Choroid plexus epithelial cell (primary cell): ENCODE data around the gene ABLIM2.

ENCODE experiments used
- DNase-seq: peaks from one replicate; pipeline ENCODE4 v3.0.0-alpha.2; 2010; ENCODE audit warnings: low read depth
- H3K4me3 ChIP-seq: 2 replicates; pipeline ENCODE4 v1.5.1; 2011; ENCODE audit warnings: low read depth, mild to moderate bottlenecking, control low read depth, low read length, moderate library complexity
- TF ChIP-seq, protein P1 (sequence below): conservative IDR thresholded peaks from 2 replicates; pipeline ENCODE4 v1.5.1; 2011; ENCODE audit warnings: low read depth, mild to moderate bottlenecking, control low read depth, inconsistent platforms, low read length, moderate library complexity

Gene ABLIM2

DNA sequence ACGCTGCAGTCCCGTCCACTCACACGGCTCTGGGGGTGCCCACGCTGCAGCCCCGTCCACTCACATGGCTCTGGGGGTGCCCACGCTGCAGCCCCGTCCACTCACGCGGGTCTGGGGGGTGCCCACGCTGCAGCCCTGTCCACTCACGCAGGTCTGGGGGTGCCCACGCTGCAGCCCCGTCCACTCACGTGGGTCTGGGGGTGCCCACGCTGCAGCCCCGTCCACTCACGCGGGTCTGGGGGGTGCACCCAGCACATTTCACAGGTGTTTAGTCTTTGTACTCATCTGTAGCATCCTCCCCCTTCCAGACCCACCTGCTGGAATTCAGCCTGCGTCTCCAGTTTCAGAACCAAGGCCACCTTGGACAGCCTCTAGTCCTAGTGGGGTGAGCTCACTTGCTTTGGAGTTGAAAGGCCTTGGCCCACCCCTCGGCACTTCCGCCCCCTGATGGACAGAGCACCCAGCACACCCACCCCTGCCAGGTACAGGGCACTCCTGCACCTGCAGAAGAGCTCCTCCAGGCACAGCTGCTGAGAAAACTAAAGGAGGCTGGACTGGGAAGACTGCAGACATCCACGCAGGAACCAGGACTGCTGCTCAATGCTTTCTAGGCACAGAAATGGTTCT lies 73.0 kb downstream of the ABLIM2 start:
- H3K4me3 ChIP-seq, result no peak overlapping the region
- DNase-seq, result no peak
- TF ChIP-seq, protein P1, sequence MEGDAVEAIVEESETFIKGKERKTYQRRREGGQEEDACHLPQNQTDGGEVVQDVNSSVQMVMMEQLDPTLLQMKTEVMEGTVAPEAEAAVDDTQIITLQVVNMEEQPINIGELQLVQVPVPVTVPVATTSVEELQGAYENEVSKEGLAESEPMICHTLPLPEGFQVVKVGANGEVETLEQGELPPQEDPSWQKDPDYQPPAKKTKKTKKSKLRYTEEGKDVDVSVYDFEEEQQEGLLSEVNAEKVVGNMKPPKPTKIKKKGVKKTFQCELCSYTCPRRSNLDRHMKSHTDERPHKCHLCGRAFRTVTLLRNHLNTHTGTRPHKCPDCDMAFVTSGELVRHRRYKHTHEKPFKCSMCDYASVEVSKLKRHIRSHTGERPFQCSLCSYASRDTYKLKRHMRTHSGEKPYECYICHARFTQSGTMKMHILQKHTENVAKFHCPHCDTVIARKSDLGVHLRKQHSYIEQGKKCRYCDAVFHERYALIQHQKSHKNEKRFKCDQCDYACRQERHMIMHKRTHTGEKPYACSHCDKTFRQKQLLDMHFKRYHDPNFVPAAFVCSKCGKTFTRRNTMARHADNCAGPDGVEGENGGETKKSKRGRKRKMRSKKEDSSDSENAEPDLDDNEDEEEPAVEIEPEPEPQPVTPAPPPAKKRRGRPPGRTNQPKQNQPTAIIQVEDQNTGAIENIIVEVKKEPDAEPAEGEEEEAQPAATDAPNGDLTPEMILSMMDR, result no peak

DNA sequence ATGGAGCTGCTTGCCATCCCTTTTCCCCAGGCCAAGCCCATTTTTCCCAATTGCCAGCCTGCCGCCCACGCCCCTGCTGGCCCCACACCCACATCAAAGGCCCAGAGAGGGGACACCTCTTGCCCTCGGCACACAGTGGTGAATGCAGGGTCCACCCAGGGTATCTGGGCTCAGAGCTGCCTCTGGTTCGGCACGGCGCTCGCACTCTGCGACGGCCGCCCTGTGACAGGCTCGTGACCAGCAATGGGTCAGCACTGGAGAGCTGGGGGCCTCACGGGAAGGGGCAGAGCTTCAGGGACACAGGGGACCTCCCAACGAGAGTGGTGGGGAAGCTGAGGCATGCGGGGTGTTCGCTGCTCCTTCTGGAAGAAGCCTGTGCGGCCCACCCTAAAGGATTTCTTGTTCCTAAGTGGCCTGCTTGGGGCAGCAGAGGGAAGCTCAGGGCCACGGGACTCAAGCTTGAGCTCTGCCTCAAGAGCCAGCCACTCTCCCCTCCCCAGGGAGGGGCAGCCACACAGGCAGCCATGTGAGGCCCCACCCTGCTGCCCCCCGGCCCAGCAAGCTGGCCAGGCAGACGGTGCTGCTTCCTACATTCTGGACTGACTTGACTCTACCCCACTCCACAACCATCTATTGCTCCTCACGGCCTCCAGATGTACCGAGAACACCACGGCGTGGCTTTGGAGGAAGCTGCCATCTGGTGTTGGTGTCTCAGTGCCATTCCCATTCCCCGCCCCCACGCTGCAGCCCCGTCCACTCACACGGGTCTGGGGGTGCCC lies 73.7 kb downstream of the ABLIM2 start:
- no peak overlapping the region for H3K4me3 ChIP-seq

DNA sequence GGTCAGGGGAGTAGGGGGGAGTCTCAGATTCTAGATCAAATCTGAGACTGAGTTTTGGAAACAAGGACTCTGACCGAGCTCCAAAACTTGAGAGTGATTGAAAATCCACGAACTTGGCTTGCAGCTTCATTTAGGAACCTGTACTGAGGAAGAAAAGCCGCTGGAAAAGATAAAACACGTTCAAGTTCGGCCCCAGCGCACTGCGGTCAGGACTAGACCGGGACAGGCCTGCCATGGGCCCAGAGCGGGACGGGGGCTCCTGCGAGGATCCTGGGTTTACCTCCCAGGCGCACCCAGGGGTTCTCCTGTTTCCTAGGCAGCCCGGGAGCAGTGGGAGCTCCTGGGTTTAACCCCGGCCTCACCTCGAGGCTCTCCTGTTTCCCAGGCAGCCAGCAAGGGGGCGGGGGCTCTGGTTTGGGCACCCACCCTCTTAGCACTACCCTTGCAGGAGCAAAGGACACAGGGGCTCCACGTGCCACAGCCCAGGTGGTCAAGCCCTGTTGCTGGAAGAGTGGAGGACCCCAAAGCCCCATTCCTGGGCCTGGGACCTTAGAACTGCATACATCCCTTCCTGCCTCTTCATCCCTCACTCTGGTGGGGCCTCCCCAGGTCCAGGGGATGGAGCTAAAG lies 74.5 kb downstream of the ABLIM2 start:
- TF ChIP-seq, protein P1, result no peak
- H3K4me3 ChIP-seq, result no peak overlapping the region
- DNase-seq, result no peak

More for the DNA sequence above, 73.7 kb downstream of the ABLIM2 start:
- DNase-seq, result no peak
- TF ChIP-seq, protein P1, result no peak

DNA sequence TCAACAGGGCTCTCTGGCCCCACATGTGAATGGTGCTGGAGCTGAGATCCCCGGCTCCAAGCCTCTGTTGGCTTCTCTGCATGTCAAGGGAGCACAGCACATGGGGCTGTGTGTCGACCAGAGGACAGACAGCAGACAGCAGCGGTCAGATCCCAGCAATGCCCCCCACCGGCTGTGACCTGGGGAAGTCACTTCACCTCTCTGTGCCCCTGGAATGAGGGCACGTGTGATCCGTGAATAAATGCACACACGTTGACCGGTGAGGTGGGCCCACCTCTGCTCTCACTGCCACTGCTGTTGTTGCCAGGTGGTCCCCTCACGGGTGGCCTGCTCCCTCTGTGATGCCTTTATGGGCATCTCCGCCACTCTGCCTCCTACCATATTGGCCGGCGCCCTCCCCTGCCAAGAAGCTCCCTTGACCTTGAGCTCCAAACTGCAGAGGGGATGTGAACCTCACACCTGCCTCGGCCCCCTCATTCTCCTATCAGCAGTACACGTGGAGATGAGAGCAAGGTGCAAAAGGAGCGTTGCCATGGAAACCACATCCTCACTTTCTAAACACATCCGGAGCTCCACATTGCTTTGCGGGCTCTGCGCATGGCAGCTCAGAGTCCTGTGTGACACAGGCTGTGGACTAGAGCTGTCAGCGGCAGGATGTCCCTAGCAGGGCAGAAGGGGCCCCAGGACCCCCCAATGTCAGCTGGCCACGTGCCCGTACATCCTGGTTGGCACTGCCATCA lies 75.4 kb downstream of the ABLIM2 start:
- no peak overlapping the region for H3K4me3 ChIP-seq
- TF ChIP-seq, protein P1, result no peak
- DNase-seq, result no peak

DNA sequence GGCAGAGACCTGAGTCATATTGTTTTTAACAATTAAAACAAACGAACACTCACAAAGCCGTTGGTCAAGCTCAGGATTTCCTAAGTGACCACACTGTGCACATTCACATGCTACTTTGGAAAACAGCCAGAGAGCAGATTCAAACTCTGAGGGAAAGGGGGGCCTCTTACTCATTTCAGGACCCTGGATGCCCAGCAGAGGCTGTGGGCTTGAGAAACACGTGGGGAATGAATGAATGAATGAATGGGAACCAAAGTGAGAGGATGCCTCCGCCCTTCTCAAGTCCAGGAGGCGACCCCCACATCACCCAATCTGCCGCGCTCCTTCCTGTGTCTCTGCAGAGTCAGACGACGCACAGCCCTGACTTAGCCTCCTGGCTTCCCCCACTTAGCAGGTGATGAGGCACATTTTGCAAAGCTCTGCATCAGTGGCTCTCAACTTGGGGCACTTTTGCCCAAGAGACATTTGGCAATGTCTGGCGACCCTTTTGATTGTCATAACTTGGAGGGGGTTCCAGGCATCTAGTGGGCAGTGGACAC lies 76.0 kb downstream of the ABLIM2 start:
- peak; percentile 38 for DNase-seq
- no peak overlapping the region for H3K4me3 ChIP-seq
- TF ChIP-seq, protein P1, result no peak

DNA sequence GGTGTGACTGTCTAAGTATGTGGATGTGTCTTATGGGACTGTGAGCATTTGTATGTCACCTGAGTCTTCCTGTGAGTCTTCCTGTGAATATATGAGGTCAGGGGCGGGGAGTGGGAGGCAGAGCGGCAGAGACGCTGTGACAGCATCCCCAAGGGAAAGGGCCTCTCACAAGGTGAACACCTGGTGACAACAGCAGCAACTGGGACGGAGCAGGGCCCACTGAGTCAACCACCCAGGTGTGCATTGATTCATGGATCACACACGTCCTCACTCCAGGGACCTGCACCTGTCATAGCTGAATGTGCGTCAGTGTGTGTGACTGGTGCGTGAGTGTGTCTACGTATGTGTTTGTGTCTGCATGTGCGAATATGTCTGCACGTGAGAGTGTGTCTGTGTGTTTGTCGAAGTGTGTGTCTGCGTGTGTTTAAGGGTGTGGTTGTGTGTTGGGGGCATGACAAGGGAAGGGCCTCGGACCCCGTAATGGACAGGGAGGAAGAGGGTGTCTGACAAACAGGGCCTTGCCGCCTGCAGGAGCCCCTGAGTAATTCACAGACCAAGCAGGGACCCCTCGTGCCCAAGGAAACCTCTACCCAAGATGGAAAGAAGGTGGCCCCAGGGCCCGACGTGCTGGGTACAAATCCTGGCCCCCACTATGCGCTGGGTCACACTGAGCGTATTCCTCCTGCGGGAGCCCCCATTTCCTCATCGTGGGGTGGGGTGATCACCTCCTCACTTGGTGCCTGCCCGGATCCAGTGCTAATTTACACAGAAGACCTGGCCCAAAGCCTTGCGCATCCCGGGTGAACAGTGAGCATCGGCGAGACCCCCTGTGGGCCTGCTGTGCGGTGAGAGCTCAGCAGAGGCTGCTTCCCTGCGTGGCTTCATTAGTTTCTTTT lies 76.7 kb downstream of the ABLIM2 start:
- no peak for DNase-seq
- TF ChIP-seq, protein P1, result no peak
- H3K4me3 ChIP-seq, result no peak overlapping the region
